ENCODE results near the gene CALY.

- TF ChIP-seq HOXD13 (CRISPR knock-in tag; IDR thresholded peaks at IDR 0.05; ENCODE audit: borderline replicate concordance) (no peak), ZNF555 (tag by site-specific recombination; conservative IDR thresholded peaks at IDR 0.05) (no peak), AEBP2 (tag by site-specific recombination; IDR thresholded peaks at IDR 0.05; ENCODE audit: borderline replicate concordance) (no peak), ZEB2 (tag by site-specific recombination; IDR thresholded peaks at IDR 0.05) (no peak), SCRT2 (tag by site-specific recombination; IDR thresholded peaks at IDR 0.05) (no peak)
Observed at GRCh38 chr10:133281628-133282372, 54.9 kb downstream of the CALY start.
